ENCODE results near the gene NPR2.
A peak's percentile ranks its signal among the peaks of the same experiment; 100 is the strongest.

Gene NPR2

GRCh38 chr9:35801328-35802128, 10.1 kb downstream of the NPR2 start:
- DNase-seq: no peak

- DNase-seq: no peak
Measured at GRCh38 chr9:35806101-35806500, 14.7 kb downstream of the NPR2 start.

GRCh38 chr9:35808433-35808832, 17.0 kb downstream of the NPR2 start:
- no peak for DNase-seq

GRCh38 chr9:35810122-35810521, 18.7 kb downstream of the NPR2 start:
- DNase-seq: no peak

GRCh38 chr9:35811381-35812024, 20.1 kb downstream of the NPR2 start:
- no peak for DNase-seq

GRCh38 chr9:35812025-35812602, 20.7 kb downstream of the NPR2 start, which contains the start of gene SPAG8:
Gene SPAG8, minus strand, starts transcription at chr9:35812262. Its CDS starts 115 bp downstream, at chr9:35812147.
- peak; percentile 98 for DNase-seq

- DNase-seq: peak; percentile 27
Measured at GRCh38 chr9:35813434-35814105, 22.2 kb downstream of the NPR2 start.

- peak; percentile 23 for DNase-seq
Measured at GRCh38 chr9:35814106-35814840, 22.9 kb downstream of the NPR2 start.

- DNase-seq: peak; percentile 99
Measured at GRCh38 chr9:35814841-35815543, 23.6 kb downstream of the NPR2 start, which contains the start of gene HINT2. Gene HINT2, minus strand, starts transcription at chr9:35815042. Its CDS starts 63 bp downstream, at chr9:35814979.

GRCh38 chr9:35816708-35817107, 25.3 kb downstream of the NPR2 start:
- no peak for DNase-seq

GRCh38 chr9:35818341-35818740, 26.9 kb downstream of the NPR2 start:
- DNase-seq: no peak

GRCh38 chr9:35820076-35820475, 28.7 kb downstream of the NPR2 start:
- no peak for DNase-seq

GRCh38 chr9:35822926-35823325, 31.5 kb downstream of the NPR2 start:
- DNase-seq: no peak

- DNase-seq: peak; percentile 51
Measured at GRCh38 chr9:35826071-35826701, 34.8 kb downstream of the NPR2 start.

- DNase-seq: no peak
Measured at GRCh38 chr9:35827486-35827885, 36.1 kb downstream of the NPR2 start.

GRCh38 chr9:35828716-35829083, 37.3 kb downstream of the NPR2 start, which contains the start of gene FAM221B:
Gene FAM221B, minus strand, starts transcription at chr9:35828732. Its CDS starts 2,571 bp downstream, at chr9:35826161.
- peak; percentile 41 for DNase-seq

- DNase-seq: peak; percentile 97
Measured at GRCh38 chr9:35829084-35829763, 37.8 kb downstream of the NPR2 start, which contains the start of gene TMEM8B. Gene TMEM8B, plus strand, starts transcription at chr9:35829228. Its CDS starts 220 bp downstream, at chr9:35829448.

- no peak for DNase-seq
Measured at GRCh38 chr9:35829764-35830096, 38.3 kb downstream of the NPR2 start.

- DNase-seq: no peak
Measured at GRCh38 chr9:35831040-35831439, 39.6 kb downstream of the NPR2 start.

GRCh38 chr9:35832814-35833213, 41.4 kb downstream of the NPR2 start:
- DNase-seq: no peak

Measured in NCI-H345 (cell line).